SK-N-MC (cell line): Measurements from ENCODE around the gene SERPINA4.

Source experiments
- EZH2 ChIP-seq: fragments of 200-600 bp; sonication (generic); IDR thresholded peaks from one replicate; pipeline ENCODE4 v1.6.1; 2017; ENCODE audit warnings: antibody characterized with exemption
- FOXP2 ChIP-seq: optimal IDR thresholded peaks from 2 replicates; pipeline ENCODE3; 2011; ENCODE audit warnings: mild to moderate bottlenecking, moderate library complexity; ENCODE audit not compliant: insufficient read depth; ENCODE audit errors: extremely low read length, control extremely low read depth
- POLR2AphosphoS5 ChIP-seq: IDR thresholded peaks from 2 replicates; pipeline ENCODE4 v1.6.1; 2012; ENCODE audit warnings: mild to moderate bottlenecking, low read depth, low read length, borderline replicate concordance

DNA sequence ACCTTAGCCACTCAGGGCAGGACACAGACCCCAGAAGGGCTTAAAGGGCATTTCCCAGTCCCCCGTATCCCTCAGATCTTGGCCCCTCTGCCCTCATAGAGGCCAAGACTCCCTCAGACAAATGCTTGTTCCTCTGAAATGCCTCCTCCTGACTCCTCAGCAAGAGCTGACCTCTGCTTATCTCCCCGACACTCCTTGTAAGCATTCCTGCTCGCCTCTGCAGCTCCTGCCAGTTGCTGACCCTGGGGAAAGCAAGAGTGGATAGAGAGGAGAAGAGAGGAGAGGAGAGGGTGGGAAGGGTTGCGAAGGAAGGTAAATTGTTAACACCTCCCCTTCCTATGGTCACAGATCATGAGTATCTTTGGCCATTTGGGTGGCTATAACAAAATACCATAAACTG lies 27.1 kb downstream of the SERPINA4 start:
- TF ChIP-seq POLR2AphosphoS5 = no peak
- no peak for TF ChIP-seq EZH2
- TF ChIP-seq FOXP2 = no peak
